Measurements from ENCODE around the gene ATP13A2.

ATP13A2 gene

DNA sequence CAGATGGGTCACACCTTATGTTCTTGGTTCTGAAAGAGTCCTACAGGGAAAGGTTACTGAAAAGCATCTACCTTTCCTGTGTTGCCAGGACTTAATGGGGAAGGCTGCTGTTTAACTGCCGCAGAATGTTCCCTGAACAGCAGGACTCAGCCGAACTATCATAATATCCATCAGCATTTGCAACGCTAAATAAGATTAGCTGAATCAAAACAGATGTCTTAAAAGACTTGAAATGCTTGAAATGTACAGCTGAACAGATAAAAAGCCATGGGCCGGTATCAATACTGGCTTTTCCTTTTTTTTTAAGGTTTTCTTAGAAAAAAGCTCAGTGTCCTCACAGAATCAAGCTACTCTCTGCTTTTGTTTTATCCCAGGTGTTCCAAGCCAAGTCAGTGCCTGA lies 19.7 kb upstream of the ATP13A2 start:
- no peak for TF ChIP-seq CTCF (IDR thresholded peaks at IDR 0.05; ENCODE audit: control insufficient read depth, extremely low read depth, insufficient read depth)
- DNase-seq (ENCODE audit: low read depth): no peak
- H3K4me3 ChIP-seq (ENCODE audit: low read depth, low read length): no peak overlapping the region

GRCh38 chr1:17030206-17030605 lies 18.5 kb upstream of the ATP13A2 start:
- H3K4me3 ChIP-seq (ENCODE audit: low read depth, low read length): no peak overlapping the region
- TF ChIP-seq CTCF (IDR thresholded peaks at IDR 0.05; ENCODE audit: control insufficient read depth, extremely low read depth, insufficient read depth): no peak
- no peak for DNase-seq (ENCODE audit: low read depth)

- no peak overlapping the region for H3K4me3 ChIP-seq (ENCODE audit: low read depth, low read length)
- TF ChIP-seq CTCF (IDR thresholded peaks at IDR 0.05; ENCODE audit: control insufficient read depth, extremely low read depth, insufficient read depth): no peak
- DNase-seq (ENCODE audit: low read depth): no peak
Observed at GRCh38 chr1:17028662-17029188, 17.0 kb upstream of the ATP13A2 start.

DNA sequence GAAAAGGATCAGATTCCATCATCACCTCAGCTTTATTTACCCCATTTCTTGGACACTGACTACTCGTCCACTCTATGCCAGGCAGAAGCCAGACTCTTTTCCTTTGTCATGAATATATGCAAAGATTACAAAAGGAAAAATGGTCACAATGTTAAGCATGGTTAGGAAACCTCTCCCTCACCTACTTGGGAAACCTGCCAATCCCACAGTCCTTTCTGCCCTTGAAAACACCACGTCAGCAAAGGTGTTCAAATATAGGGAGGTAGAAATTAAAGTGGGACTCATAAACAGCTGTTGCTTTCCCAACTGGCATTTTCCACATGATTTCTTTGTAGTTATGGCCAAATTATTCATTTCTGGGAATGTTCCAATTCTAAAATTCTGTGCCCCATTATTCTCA lies 16.2 kb upstream of the ATP13A2 start:
- TF ChIP-seq CTCF (IDR thresholded peaks at IDR 0.05; ENCODE audit: control insufficient read depth, extremely low read depth, insufficient read depth): no peak
- H3K4me3 ChIP-seq (ENCODE audit: low read depth, low read length): no peak overlapping the region
- DNase-seq (ENCODE audit: low read depth): no peak

- H3K4me3 ChIP-seq (ENCODE audit: low read depth, low read length): no peak overlapping the region
Observed at GRCh38 chr1:17027403-17027802, 15.7 kb upstream of the ATP13A2 start.

GRCh38 chr1:17024721-17025120 lies 13.0 kb upstream of the ATP13A2 start:
- H3K4me3 ChIP-seq (ENCODE audit: low read depth, low read length): no peak overlapping the region
- TF ChIP-seq CTCF (IDR thresholded peaks at IDR 0.05; ENCODE audit: control insufficient read depth, extremely low read depth, insufficient read depth): no peak
- no peak for DNase-seq (ENCODE audit: low read depth)

More at GRCh38 chr1:17027403-17027802, 15.7 kb upstream of the ATP13A2 start:
- peak; percentile 84 for DNase-seq (ENCODE audit: low read depth)
- TF ChIP-seq CTCF (IDR thresholded peaks at IDR 0.05; ENCODE audit: control insufficient read depth, extremely low read depth, insufficient read depth): no peak

DNA sequence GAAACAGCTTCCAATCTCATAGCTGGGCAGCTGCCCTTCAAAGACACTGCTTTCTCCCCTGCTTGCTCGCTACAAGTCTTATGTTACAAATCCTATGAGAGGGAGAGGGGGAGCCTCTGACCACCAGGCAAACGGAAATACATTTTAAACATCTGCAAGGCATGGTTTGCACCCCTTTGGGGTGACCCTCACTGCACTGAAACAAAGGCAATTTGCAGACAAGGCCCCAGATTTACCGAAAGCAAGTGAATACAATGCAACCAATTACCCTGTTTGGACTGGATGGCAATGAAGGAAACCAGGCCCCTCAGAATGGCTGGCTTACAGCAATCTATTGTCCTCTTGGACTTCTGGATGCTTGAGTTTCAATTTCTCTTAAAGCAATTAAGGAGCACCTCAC lies 11.8 kb upstream of the ATP13A2 start:
- no peak for DNase-seq (ENCODE audit: low read depth)
- no peak overlapping the region for H3K4me3 ChIP-seq (ENCODE audit: low read depth, low read length)
- TF ChIP-seq CTCF (IDR thresholded peaks at IDR 0.05; ENCODE audit: control insufficient read depth, extremely low read depth, insufficient read depth): no peak
